ENCODE measurements around the gene EME2. TPM values are rescaled to one million over a fixed set of nuclear protein-coding genes. Genes with fewer than 3 reads are reported as not detected.
"Not testable (repeated sequence)": the region's sequence is repeated elsewhere in the genome, so short reads cannot be mapped to it uniquely, and the experiment has no call there.

EME2 gene
- total RNA-seq, 1 experiment from 2014 or later, result 36.3 TPM

- H3K4me1 ChIP-seq (ENCODE audit: control insufficient read depth in 1 of 2, insufficient read depth in 2 of 2, low read length in 2 of 2), result no peaks in the 10 kb centered on the region
- intact Hi-C loops (cut with micrococcal nuclease), result no loop called here
- no peak overlapping the region for H2AFZ ChIP-seq (ENCODE audit: low read depth, low read length, poor library complexity, severe bottlenecking)
- H3K27ac ChIP-seq (ENCODE audit: low read depth, low read length), result no peak overlapping the region
- BruUV-seq (replicated peaks), result no TSS peak
- H3K9ac ChIP-seq (ENCODE audit: low read length), result no peak overlapping the region
- ChIA-PET POLR2A (no interaction called here), RAD21 (ENCODE audit: low non-redundant PET in 1 of 2, low total read pairs in 2 of 2, uncharacterized antibody in 2 of 2, unreplicated experiment in 2 of 2) (no interaction called here), CTCF (interaction anchor here (0.6 kb wide), 1 partner anchor 26 kb away, joined by 3 read pairs; the partner anchor contains the start of gene MAPK8IP3)
- H3K27me3 ChIP-seq (ENCODE audit: insufficient read depth, low read length), result no peaks in the 10 kb centered on the region
- peaks cover 2 to 6% of the 10 kb centered on the region in 2 experiments; a peak in 2 of 4 replicates for H3K36me3 ChIP-seq (ENCODE audit: control insufficient read depth in 1 of 2, insufficient read depth in 2 of 2, low read length in 2 of 2)
- no peak for DNase-seq (ENCODE audit: low read depth, low spot score)
- H3K9me2 ChIP-seq (ENCODE audit: insufficient read depth), result no peaks in the 10 kb centered on the region
- H3K4me2 ChIP-seq (ENCODE audit: low read length), result no peak overlapping the region
- TF ChIP-seq MAX (IDR thresholded peaks at IDR 0.05) (no peak), EZH2 (IDR thresholded peaks at IDR 0.05) (no peak), POLR2A (IDR thresholded peaks at IDR 0.05; ENCODE audit: borderline replicate concordance, extremely low read depth, insufficient read depth, insufficient read length) (no peak), EGR1 (IDR thresholded peaks at IDR 0.05; ENCODE audit: low read depth) (no peak), EZH2phosphoT487 (IDR thresholded peaks at IDR 0.05; ENCODE audit: borderline replicate concordance) (no peak), CEBPB (IDR thresholded peaks at IDR 0.05; ENCODE audit: low read depth) (no peak), ZFX (IDR thresholded peaks at IDR 0.05) (no peak), SP1 (IDR thresholded peaks at IDR 0.05; ENCODE audit: low read depth) (no peak), ZBTB33 (IDR thresholded peaks at IDR 0.05; ENCODE audit: extremely low read depth, insufficient replicate concordance, low read length) (no peak)
- H4K20me1 ChIP-seq (ENCODE audit: insufficient read depth), result no peaks in the 10 kb centered on the region
- H3K9me3 ChIP-seq (ENCODE audit: control insufficient read depth in 1 of 2, insufficient read depth in 1 of 2, low read depth in 1 of 2, low read length in 2 of 2), result peaks cover 0 to 12% of the 10 kb centered on the region in 2 experiments; a peak in 1 of 4 replicates
- no peak for ATAC-seq
- H3K4me3 ChIP-seq (replicated peaks in 1 of 2; ENCODE audit: low read depth in 1 of 2, low read length in 2 of 2), result no peak overlapping the region
- no peaks in the 10 kb centered on the region; the same call in 1 of the 2 replicates for H3K79me2 ChIP-seq (ENCODE audit: insufficient read depth, low read length)
Observed at GRCh38 chr16:1732071-1732470, 40.5 kb upstream of the EME2 start.

GRCh38 chr16:1732551-1732987 is 40.0 kb upstream of the EME2 start:
- H3K4me1 ChIP-seq (ENCODE audit: control insufficient read depth in 1 of 2, insufficient read depth in 2 of 2, low read length in 2 of 2); H3K79me2 ChIP-seq (ENCODE audit: insufficient read depth, low read length); H4K20me1 ChIP-seq (ENCODE audit: insufficient read depth); H3K36me3 ChIP-seq (ENCODE audit: control insufficient read depth in 1 of 2, insufficient read depth in 2 of 2, low read length in 2 of 2); H2AFZ ChIP-seq (ENCODE audit: low read depth, low read length, poor library complexity, severe bottlenecking); H3K4me3 ChIP-seq (replicated peaks in 1 of 2; ENCODE audit: low read depth in 1 of 2, low read length in 2 of 2); H3K4me2 ChIP-seq (ENCODE audit: low read length); intact Hi-C loops (cut with micrococcal nuclease); H3K27ac ChIP-seq (ENCODE audit: low read depth, low read length); ATAC-seq; DNase-seq (ENCODE audit: low read depth, low spot score); BruUV-seq (replicated peaks); H3K9ac ChIP-seq (ENCODE audit: low read length); H3K27me3 ChIP-seq (ENCODE audit: insufficient read depth, low read length); H3K9me2 ChIP-seq (ENCODE audit: insufficient read depth); RAD21 ChIA-PET (ENCODE audit: low non-redundant PET in 1 of 2, low total read pairs in 2 of 2, uncharacterized antibody in 2 of 2, unreplicated experiment in 2 of 2): not testable (repeated sequence)
- POLR2A ChIA-PET, result interaction anchor here (0.5 kb wide), 1 partner anchor 364 kb away, joined by 4 read pairs; no protein-coding TSS in a partner anchor
- CTCF ChIA-PET, result interaction anchor here (0.6 to 1.1 kb wide), 2 partner anchors 9 to 26 kb away, joined by 3 to 4 read pairs; partner anchors contain the start of gene MAPK8IP3
- peaks cover 0 to 12% of the 10 kb centered on the region in 2 experiments; a peak in 1 of 4 replicates for H3K9me3 ChIP-seq (ENCODE audit: control insufficient read depth in 1 of 2, insufficient read depth in 1 of 2, low read depth in 1 of 2, low read length in 2 of 2)
